CD4-positive, alpha-beta T cell (primary cell): ENCODE data around the gene CDC42EP4. TPM values are rescaled to one million over a fixed set of nuclear protein-coding genes. Genes with fewer than 3 reads are reported as not detected.

Experiments used
- ATAC-seq: fragments of 200-7000 bp; cut with Tn5 transposase; one replicate; pipeline ENCODE4 v1.10.0; 2022; ENCODE audit warnings: mild to moderate bottlenecking; ENCODE audit not compliant: poor library complexity
- CTCF ChIA-PET: fragments of 350-600 bp; sonication (Branson Sonifier 250); formaldehyde crosslinking; loops from one replicate; lab custom pipeline; 2021; ENCODE audit warnings: antibody characterized with exemption, inconsistent platforms; lab: Charles Lee
- POLR2A ChIA-PET: fragments of 350-600 bp; sonication (Branson Sonifier 250); formaldehyde crosslinking; loops from one replicate; lab custom pipeline; 2021; ENCODE audit warnings: antibody characterized with exemption, inconsistent platforms; lab: Charles Lee
- DNase-seq, 14 experiments: peaks; one replicate each; pipeline ENCODE4 v3.0.0-alpha.2; 2013 to 2020; ENCODE audit warnings: mixed read lengths in 2 of 14
- H3K27ac ChIP-seq, 2 donors: one replicate each; pipeline versions ENCODE4 v1.5.1 to v1.7.0; 2013; ENCODE audit warnings: low read length in 2 of 2, low read depth in 1 of 2, mild to moderate bottlenecking in 1 of 2
- H3K27me3 ChIP-seq, 2 experiments: 1 replicate in 1 of 2; 2 replicates in 1 of 2; pipeline versions ENCODE4 v1.6.1 to v1.7.0; 2013; ENCODE audit warnings: low read length in 2 of 2, control low read depth in 1 of 2, mild to moderate bottlenecking in 1 of 2, moderate library complexity in 1 of 2; ENCODE audit not compliant: insufficient read depth in 2 of 2, control insufficient read depth in 1 of 2
- H3K36me3 ChIP-seq: one replicate; pipeline ENCODE4 v1.6.1; 2013; ENCODE audit warnings: low read length, control low read depth; ENCODE audit not compliant: insufficient read depth
- H3K4me1 ChIP-seq: one replicate; pipeline ENCODE4 v1.6.1; 2013; ENCODE audit warnings: low read length, control low read depth; ENCODE audit not compliant: insufficient read depth
- H3K4me3 ChIP-seq: one replicate; pipeline ENCODE4 v1.5.1; 2013; ENCODE audit warnings: mild to moderate bottlenecking, low read length, moderate library complexity
- H3K9me3 ChIP-seq, 2 experiments: 1 replicate in 1 of 2; 2 replicates in 1 of 2; pipeline versions ENCODE4 v1.6.1 to v1.7.0; 2013; ENCODE audit warnings: low read length in 2 of 2, mild to moderate bottlenecking in 2 of 2, control low read depth in 1 of 2, moderate library complexity in 1 of 2; ENCODE audit not compliant: control insufficient read depth in 1 of 2, insufficient read depth in 1 of 2
- H3K27ac Mint-ChIP-seq: one replicate; pipeline ENCODE4 v1.8.0; 2020; ENCODE audit warnings: mixed read lengths
- H3K27me3 Mint-ChIP-seq: one replicate; pipeline ENCODE4 v1.8.0; 2021; ENCODE audit warnings: mixed read lengths
- H3K36me3 Mint-ChIP-seq: one replicate; pipeline ENCODE4 v1.8.0; 2021; ENCODE audit warnings: low read depth, mixed read lengths
- H3K4me1 Mint-ChIP-seq: one replicate; pipeline ENCODE4 v1.8.0; 2021; ENCODE audit warnings: low read depth, mixed read lengths
- H3K4me3 Mint-ChIP-seq: one replicate; pipeline ENCODE4 v1.8.0; 2020; ENCODE audit warnings: mild to moderate bottlenecking, mixed read lengths
- H3K9me3 Mint-ChIP-seq: one replicate; pipeline ENCODE4 v1.8.0; 2020; ENCODE audit warnings: mixed read lengths
- CTCF ChIP-seq: fragments of 200-600 bp; IDR thresholded peaks from one replicate; pipeline ENCODE4 v1.8.0; 2022; ENCODE audit warnings: antibody characterized with exemption, mild to moderate bottlenecking
- intact Hi-C, 2 experiments: fragments of 100-400 bp; cut with DNase I in 1 of 2; cut with micrococcal nuclease in 1 of 2; formaldehyde crosslinking; loops; one replicate each; pipeline versions ENCODE4 v1.15.1 to v1.9.0; 2023 to 2025; cut with DNase I, micrococcal nuclease
- total RNA-seq, 174 experiments: library from RNA in 2 of 174; stranded (reverse) in 2 of 174; gene quantifications; one replicate each; pipeline ENCODE4 v1.2.3 and lab custom pipeline; 2021 to 2026

The CDC42EP4 gene
- total RNA-seq, 2 experiments from 2014 or later: 2.9 to 3.5 TPM

DNA sequence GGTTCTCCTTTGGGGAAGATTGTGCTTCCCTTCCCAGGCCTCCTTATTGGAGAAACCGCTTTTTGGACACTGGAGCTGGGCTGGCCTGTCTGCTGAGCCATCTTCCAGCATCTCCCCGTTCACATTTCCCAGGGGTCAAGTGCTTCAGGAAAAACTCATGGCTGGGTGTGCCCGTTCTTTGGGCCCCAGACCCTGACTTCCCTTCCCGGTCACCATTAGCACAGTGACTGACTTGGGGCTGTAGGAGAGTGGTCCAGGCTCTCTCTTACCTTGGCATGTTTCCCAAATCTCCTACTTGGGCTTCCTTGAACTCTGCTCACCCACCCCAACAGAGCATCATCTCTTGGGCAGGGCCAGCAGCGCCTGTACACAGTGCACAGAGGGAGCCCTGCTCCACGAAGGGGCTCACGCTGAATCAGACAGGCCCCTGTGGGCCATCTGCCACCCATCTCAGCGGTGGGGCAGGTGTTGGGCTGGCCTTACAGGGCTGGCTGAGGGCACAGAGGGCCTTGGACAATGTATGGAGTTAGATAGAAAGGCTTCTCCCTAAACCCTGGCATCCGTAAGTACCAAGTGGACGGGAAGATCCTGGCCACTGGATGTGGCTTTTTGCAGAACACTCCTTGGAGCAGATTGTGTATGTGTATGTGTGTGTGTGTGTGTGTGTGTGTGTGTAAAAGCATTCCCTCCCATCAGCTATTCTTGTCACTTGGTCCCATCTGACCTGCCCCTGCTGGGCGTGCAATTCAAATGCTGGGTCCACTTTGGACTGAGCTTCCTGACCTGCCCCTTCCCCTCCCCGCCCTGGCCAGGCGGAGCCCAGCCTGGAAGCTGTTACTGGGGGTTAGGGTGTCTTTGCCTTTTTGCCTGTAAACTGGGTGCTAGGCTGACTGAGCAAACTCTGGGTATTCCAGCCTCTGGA is 24.9 kb upstream of the CDC42EP4 start:
- Mint-ChIP-seq H3K4me1 (no peaks in the 10 kb centered on the region), H3K36me3 (no peaks in the 10 kb centered on the region), H3K9me3 (no peaks in the 10 kb centered on the region), H3K27me3 (no peaks in the 10 kb centered on the region), H3K4me3 (no peak overlapping the region), H3K27ac (no peak overlapping the region)
- no peaks in the 10 kb centered on the region for H3K27me3 ChIP-seq
- TF ChIP-seq CTCF: no peak
- H3K9me3 ChIP-seq: no peaks in the 10 kb centered on the region
- ATAC-seq: no peak
- H3K36me3 ChIP-seq: no peaks in the 10 kb centered on the region
- POLR2A ChIA-PET: no interaction called here
- no peak for DNase-seq
- H3K4me1 ChIP-seq: no peaks in the 10 kb centered on the region
- no peak overlapping the region for H3K4me3 ChIP-seq
- intact Hi-C loops: no loop called here
- H3K27ac ChIP-seq: no peak overlapping the region
- CTCF ChIA-PET: no interaction called here

DNA sequence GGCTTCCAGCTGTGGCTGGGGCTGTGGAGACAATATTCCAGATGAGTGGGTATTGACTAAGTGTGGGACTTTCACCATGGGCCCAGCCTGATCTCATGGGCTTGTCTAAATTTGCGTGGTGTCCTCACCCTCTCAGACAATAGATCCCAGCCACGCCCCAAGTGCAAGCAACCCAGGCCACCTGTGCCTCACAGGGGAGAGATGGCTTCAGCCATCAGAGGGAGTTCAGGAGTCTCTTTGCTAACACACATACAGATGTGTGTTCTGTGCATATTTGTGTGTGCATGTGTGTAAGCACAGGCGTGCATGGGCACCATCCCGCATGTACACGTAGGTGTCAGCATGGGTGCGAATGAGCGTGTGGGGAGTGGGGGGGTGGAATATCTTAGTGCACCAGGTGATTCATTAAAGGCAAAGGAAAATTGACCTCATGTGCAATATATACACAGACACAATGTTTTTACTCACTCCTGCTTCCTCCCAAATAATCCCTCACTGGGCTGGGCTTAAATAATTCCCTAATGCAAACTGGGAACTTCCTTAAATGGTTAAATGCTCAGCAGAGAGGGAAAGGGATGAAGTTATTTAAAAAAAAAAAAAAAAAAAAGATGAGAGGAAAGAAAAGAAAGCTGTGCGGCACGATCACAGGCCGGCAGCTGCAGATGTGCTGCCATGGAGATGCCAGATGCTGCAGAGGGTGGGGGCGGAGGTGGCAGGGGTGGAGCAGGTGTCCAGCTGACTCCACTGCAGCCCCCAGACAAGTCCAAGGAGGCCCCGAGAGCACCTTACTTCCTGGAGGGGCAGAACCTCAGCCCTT is 24.0 kb upstream of the CDC42EP4 start:
- ChIA-PET POLR2A (no interaction called here), CTCF (no interaction called here)
- no peaks in the 10 kb centered on the region for H3K4me1 Mint-ChIP-seq

More for the DNA sequence above, 24.0 kb upstream of the CDC42EP4 start:
- no peaks in the 10 kb centered on the region for H3K9me3 Mint-ChIP-seq
- H3K9me3 ChIP-seq: no peaks in the 10 kb centered on the region
- H3K4me3 ChIP-seq: no peak overlapping the region
- no peak overlapping the region for H3K27ac Mint-ChIP-seq
- no peak for ATAC-seq
- H3K4me3 Mint-ChIP-seq: no peak overlapping the region
- intact Hi-C loops: no loop called here
- DNase-seq: no peak
- H3K27ac ChIP-seq: no peak overlapping the region
- no peak for TF ChIP-seq CTCF
- no peaks in the 10 kb centered on the region for H3K4me1 ChIP-seq
- H3K27me3 Mint-ChIP-seq: no peaks in the 10 kb centered on the region
- H3K36me3 Mint-ChIP-seq: no peaks in the 10 kb centered on the region
- H3K36me3 ChIP-seq: no peaks in the 10 kb centered on the region
- H3K27me3 ChIP-seq: no peaks in the 10 kb centered on the region
